HUDEP-2 (cell line): ENCODE measurements around the gene APLP2.
"Not testable (repeated sequence)": the region's sequence is repeated elsewhere in the genome, so short reads cannot be mapped to it uniquely, and the experiment has no call there.

ENCODE experiments used
- DNase-seq, 76 experiments: peaks; one replicate each; lab custom pipeline; 2025; ENCODE audit not compliant: unreplicated experiment in 76 of 76; lab: John Stamatoyannopoulos, UW

The APLP2 gene

DNA sequence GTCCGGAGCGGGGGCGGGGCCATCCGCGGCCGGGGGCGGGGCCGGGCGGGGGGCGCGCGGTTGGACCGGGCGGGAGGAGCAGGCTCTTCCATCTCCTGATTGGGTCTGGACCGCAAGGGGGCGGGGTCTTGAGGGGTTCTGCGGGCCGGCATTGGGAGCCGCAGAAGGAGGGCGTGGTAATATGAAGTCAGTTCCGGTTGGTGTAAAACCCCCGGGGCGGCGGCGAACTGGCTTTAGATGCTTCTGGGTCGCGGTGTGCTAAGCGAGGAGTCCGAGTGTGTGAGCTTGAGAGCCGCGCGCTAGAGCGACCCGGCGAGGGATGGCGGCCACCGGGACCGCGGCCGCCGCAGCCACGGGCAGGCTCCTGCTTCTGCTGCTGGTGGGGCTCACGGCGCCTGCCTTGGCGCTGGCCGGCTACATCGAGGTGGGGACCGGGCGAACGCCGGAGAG is at the start of gene APLP2:
TSS of gene APLP2 (plus strand) at position 236 of the 450 bp plus-strand sequence. CDS start at position 320, 84 bp downstream.
- DNase-seq = peak in 75 of 76 experiments; percentile 48 to 98 (median 96)

DNA sequence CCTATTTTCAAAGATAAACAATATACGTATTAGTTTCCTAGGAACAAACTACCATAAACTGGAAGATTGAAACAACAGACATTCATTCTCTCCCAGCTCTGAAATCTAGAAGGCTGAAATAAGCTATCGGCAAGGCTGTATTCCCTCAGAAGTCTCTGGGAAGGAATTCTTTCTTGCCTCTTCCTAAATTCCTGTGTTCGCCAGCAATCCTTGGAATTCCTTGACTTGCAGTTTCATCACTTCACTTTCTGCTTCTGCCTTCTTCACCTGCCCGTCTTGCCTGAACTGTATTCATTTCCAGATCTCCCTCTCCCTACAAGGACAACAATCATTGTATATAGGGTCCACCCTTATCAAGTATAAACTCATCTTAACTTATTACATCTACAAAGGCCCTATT is 49.4 kb upstream of the APLP2 start:
- DNase-seq = no peak

DNA sequence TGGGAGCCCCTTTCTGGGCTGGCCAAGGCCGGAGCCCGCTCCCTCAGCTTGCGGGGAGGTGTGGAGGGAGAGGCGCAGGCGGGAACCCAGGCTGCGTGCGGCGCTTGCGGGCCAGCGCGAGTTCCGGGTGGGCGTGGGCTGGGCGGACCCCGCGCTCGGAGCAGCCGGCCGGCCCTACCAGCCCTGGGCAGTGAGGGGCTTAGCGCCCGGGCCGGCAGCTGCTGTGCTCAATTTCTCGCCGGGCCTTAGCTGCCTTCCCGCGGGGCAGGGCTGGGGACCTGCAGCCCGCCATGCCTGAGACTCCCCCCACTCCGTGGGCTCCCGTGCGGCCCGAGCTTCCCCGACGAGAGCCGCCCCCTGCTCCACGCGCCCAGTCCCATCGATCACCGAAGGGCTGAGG is 48.1 kb upstream of the APLP2 start:
- DNase-seq = not testable (repeated sequence)

DNA sequence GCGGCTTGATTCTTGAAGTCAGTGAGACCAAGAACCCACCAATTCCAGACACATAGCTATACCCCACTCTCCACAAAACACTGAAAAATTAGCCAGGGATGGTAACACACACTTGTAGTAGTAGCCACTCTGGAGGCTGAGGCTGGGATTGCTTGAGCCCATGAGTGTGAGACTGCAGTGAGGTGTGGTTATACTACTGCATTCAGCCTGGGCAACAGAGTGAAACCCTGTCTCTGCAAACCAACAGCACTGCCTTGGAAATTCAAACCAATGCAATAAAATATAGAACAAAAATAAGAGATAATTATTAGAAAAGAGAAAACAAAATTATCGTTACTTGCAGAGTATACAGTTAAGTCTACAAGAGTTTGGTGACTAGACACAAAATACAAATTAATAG is 46.9 kb upstream of the APLP2 start:
- no peak for DNase-seq

GRCh38 chr11:130023204-130023603 is 46.5 kb upstream of the APLP2 start:
- no peak for DNase-seq

DNA sequence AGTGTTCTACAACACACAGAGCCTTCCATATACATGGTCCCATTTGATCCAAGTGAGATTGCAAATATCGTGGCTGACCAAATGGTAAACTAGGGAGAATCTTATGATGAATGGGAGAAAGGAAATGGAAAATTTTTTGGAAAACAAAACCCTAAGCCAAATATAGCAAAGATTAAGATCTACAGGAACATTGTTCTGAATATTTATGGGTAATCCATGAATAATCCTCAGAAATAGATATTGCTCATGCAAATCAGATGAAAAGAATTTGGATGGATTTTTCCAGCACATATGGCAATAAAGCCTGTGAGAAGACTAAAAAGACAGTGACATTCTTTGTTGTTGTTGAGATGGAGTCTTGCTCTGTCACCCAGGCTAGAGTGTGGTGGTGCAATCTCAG is 45.3 kb upstream of the APLP2 start:
- DNase-seq = no peak

DNA sequence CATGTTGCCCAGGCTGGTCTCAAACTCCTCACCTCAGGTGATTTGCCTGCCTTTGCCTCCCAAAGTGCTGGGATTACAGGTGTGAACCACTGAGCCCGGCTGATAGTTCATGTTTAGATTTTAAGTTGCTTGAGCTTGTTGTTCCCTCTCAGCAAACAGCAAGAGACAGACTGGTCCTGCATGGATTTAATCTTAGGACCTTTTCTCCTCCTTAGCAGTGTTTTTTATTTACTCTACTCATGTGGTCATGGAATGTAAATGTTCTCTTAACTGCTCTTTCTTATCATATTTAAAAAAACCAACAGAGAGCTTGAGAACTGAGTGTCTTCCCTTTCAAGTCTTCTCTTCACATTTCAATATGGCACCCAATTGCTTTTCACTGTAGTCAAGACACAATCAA is 44.3 kb upstream of the APLP2 start:
- DNase-seq = no peak

DNA sequence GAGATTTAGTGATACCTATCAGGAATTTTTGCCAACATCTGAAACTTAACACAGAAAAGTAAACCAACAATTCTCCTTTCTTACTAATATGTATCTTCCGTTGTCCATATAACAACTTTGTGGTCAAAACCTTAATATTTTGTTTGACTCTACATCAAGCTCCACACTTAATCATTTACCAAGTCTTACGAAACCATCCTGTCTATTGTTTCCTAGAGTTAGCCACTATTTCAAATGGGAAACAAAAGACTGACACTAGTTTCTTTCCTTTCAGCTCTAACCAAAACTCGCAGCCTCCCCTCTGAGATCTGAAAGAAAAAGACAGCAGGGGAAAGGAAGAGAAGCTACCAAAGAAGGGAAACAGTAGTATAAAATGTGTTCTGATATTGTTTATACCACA is 40.6 kb upstream of the APLP2 start:
- DNase-seq = no peak

GRCh38 chr11:130031056-130031455 is 38.6 kb upstream of the APLP2 start:
- DNase-seq = no peak

DNA sequence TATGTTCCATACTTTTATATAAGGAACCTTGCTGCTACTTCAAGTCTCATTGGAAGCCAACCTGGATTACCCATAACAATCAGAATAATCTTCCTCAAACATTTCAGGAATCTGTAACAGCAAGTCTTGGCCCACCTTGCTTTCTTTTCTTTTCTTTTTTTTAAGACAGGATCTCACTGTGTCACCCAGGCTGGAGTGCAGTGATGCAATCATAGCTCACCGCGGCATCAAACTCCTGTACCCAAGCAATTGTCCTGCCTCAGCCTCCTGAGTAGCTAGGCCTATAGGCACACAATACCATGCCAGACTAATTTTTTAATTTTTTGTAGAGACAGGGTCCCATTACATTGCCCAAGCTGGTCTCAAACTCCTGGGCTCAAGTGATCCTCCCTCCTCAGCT is 37.7 kb upstream of the APLP2 start:
- DNase-seq = no peak

DNA sequence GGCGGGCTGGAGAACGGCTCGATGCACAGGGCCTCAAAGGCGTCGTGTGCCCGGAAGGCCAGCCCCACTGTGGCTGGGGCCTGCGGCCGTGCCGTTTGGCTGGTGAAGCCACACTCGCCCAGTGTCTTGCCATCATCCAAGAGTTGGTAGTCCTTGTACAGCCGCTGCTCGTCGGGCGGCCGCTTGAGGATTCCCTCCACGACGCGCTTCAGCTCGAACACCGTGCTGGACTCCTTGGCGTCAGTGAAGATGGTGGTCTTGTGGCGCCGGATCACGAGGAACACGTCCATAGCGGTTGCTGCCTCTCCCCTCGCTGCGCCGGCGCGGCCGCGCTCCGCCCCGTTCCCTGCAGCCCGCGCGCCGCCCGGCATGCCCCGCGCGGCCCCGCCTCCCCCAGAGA is 36.8 kb upstream of the APLP2 start:
- DNase-seq = no peak

GRCh38 chr11:130034236-130034635 is 35.5 kb upstream of the APLP2 start:
- DNase-seq = no peak

DNA sequence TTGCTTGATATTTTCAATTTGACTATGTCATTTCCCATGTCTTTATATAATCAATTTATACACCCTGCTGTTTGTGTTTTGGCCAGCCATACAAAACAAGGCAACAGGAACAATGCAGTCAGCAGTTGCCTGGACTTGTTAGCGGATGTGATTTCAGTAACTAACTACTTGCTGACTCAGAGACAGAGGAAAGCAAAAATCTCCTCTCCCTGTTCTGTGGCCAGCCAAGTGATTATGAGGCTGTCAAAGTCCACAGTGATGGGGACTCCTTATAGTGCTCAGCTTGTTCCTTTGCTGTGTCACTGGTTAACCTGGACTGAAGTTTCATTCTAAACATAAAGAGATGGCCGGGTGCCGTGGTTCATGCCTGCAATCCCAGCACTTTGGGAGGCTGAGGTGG is 32.6 kb upstream of the APLP2 start:
- DNase-seq = no peak

DNA sequence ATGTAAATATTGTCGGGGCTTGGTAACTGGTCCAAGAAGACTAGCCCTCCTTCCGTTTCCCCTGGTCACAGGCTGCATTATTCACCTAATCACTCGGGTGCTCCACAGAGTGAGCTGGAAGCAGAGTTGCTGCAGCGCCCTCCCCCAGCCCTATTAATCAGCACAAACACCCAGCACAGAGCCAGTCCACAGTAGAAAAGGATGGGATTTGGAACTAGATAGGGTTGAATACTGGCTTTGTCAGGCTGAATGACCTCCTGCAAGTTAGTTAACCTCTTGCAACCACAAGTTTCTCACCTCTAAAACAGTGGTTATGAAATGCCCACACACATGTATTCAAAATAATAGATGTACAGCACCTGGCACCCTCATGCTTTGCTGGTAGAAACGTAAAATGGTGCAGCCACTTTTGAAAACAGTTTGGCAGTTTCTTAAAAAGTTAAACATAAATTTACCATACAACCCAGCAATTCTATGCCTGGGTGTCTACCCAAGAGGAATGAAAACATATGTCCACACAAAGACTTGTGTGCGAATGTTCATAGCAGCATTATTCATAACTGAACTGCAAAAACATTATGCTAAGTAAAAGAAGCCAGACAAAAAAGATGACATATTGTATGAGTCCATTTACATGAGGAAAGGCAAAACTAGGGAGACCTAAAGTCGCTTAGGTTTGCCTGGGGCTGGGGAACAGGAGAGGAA is 31.7 kb upstream of the APLP2 start:
- no peak for DNase-seq

DNA sequence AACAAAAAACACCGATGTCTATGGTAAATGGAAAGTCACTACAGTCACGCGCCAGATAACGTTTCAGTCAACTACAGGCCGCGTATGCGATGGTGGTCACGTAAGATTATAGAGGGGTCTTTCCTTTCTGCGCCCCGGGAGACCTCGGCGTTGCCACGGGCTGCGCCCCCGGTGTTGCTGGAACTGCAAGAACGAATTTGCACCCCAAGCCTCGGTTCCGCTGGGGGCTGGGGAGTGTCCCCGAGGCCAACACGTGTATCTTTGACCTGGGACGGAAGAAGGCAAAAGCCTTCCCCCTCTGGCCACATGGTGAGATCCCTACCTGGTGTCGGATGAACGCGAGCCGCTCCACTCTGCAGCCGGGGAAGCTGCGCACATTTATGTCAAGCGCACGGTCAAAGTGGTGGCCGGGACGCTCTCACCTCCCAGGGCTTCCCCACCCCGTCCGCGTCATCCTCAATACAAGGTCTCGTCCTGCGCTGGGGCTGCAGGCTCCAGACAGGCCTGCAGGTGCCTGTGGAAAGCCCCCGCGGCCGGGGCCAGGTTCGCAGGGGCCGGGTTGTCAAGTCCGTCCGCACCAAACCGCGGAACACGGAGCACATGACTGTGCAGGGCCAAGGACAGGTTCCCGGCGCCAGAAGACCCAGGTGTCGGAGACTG is 29.3 kb upstream of the APLP2 start:
- no peak for DNase-seq

- DNase-seq = no peak
These were observed 27.6 kb upstream of the APLP2 start for GRCh38 chr11:130042093-130042591.

GRCh38 chr11:130043575-130043974 is 26.1 kb upstream of the APLP2 start:
- no peak for DNase-seq

DNA sequence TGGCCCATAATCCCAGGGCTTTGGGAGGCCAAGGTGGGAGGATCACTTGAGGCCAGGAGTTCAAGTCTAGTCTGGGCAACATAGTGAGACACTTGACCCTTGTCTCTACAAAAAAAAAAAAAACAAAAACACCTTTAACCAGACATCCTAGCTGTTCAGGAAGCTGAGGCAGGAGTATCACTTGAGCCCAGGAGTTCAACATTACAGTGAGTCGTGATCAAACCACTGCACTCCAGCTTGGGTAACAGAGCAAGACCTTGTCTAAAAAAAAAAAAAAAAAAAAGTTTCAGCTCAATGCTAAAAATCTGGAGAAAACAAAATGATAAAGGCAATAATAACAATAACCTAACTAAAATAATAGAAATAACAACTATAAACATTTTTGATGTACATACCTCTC is 22.6 kb upstream of the APLP2 start:
- no peak for DNase-seq

- DNase-seq = peak in 5 of 76 experiments; percentile 5 to 23 (median 10)
These were observed 20.3 kb upstream of the APLP2 start for GRCh38 chr11:130049328-130049771.

- DNase-seq = no peak
These were observed 19.4 kb upstream of the APLP2 start for GRCh38 chr11:130050257-130050656.

DNA sequence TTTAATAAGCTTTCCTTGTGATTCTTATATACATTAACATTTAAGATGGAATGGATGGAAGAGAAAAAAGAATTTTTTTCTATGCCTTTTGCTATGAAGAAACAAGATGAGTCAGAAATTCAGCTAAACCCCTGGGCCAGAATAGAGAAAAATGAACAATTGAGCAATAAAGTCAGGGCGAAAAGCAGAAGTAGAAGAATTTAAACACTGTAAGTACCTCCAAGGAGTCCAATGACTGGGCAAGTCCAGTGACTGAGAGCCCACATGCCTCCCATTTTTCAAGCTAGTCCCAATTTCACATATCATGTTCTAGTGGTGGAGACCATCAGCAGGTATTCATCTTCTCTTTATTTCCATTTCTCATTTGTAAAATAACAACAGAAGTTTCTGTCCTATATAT is 18.6 kb upstream of the APLP2 start:
- no peak for DNase-seq

DNA sequence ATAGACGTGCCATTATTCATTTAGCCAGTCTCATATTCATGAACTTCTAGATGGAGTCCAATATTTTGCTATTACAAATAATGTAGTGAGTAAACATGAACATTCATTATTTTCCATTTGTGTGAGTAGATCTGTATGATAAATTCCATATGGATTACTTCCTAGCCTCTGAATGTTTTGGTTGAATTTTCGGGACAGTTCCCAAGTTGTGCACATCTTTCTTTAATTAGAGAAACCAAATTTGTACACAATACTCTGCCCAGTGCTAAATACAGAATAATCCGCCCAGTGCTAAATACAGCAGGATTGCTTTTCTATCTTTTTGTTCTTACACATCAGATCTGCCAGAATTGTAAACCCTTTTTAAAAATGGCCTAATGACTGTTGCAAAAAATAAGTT is 17.1 kb upstream of the APLP2 start:
- no peak for DNase-seq
